Putamen (tissue), 1 donor: ENCODE data around the gene TMEM272.

Experiments used
- DNase-seq: peaks from one replicate; pipeline ENCODE4 v3.0.0-alpha.2; 2016; ENCODE audit warnings: low spot score

The TMEM272 gene, protein sequence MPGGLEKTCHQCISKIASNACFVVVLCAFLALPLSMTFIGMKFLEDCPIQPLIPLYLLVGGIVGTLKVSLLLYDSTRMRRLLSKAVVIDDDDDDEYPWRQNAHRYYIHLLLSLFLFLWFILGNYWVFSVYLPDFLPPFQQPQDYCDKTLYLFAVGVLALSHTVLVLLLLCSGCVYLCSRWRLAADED

DNA sequence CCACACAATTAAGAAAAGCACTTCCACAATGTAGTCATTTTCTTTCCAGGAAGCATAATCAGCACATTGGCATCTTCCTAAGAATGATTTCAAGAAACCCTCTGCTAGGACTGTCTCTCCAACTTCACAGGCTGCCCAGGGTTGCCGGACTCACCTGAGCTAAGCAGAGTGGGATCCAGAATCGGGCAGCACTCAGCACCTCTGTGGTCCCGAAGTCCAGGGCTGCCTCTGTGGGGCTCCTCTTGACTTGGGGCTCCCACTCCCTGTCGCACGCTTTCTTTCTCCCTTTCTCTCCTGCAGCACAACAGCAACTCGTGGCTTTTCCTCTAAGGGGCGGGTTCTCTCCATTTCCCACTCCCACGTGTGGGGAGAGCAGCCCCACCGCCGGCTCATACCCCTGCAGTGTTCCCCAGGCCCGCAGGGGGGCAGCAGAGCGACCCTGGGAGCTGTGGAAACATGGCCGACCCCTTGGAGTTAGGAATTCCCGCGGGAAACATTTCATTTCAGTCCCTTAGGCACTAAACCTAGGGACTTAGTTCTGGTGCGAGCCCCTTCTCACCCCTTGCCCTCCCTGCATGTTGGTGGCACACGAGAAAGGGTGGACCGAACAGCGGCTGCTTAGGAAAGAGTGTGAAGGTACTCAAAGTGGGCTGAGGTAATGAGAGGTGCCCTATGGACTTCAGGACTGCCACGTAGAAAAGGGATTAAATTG is at the start of gene TMEM272:
Gene TMEM272, minus strand, starts transcription at position 316 of the 712 bp plus-strand sequence. CDS start 6,647 bp downstream, outside the sequence.
- DNase-seq = peak; percentile 77

- DNase-seq = no peak
Measured at GRCh38 chr13:51894239-51894638, 49.3 kb upstream of the TMEM272 start.

GRCh38 chr13:51892657-51893056 is 47.7 kb upstream of the TMEM272 start:
- no peak for DNase-seq

GRCh38 chr13:51887468-51887867 is 42.5 kb upstream of the TMEM272 start:
- DNase-seq = no peak

DNA sequence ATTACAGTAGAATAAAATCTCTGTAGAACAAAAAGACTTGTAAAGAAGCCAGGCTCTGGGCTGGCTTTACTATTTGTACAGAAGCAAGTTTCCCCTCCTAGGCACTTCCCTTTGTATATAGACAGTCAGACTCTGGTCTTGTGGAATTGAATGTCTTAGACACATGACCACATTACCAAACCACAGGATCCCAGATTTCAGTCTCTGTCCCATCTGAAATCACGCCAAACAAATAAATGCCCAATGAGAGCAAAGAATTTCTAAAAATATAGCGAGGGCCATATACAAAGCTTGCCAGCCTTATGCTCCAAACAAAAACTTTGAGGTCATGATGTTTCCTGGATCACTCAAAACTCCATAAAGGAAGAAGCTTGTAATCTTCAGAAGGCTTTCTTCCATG is 40.7 kb upstream of the TMEM272 start:
- no peak for DNase-seq

DNA sequence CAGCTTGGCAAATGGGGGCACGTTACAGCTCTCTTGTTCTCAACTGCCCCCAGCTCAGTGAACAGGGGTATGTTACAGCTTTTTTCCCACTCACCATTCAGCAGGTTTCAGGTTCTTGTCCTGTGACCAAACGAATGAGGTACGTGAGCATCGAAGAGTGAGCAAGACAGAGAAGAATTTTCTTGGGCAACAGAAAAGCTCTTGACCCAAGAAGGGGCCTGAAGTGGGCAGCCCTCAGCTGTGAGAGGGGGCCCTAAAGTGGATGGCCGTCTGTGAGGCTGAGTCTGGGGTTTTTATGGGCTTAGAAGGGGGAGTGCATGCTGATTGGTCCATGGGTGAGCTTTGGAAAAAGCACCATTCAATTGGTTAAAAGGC is 38.2 kb upstream of the TMEM272 start:
- DNase-seq = no peak

DNA sequence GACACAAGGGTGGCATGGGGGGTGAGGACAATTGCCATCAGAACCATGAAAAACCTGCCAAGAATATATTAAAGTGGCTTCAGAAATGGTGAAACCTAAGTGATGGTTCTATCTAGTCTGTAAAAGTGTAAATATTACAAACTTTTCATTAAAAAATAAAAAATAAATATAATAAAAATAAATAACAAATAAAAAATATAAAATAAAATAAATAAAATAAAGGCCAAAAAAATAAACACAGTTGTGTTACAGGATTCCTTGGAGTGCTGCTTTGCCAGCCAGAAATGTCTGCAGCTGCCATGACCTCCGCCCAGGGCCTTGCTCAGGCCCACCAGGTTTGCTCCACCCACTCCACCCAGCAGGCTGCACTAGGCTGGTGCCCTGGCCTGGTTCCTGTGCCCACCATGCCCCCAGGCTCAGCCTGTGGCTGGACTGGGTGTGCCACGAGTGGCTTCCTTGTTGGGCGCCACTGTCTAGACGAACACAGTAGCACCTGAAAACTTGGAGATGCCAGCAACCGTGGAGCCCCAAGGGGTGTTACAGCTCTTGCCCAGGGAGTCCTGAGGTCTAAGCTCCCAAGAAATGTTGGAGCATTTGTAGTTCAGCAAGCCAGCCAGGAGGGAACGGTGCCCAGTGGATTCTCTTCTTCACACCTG is 37.7 kb upstream of the TMEM272 start:
- DNase-seq = no peak

DNA sequence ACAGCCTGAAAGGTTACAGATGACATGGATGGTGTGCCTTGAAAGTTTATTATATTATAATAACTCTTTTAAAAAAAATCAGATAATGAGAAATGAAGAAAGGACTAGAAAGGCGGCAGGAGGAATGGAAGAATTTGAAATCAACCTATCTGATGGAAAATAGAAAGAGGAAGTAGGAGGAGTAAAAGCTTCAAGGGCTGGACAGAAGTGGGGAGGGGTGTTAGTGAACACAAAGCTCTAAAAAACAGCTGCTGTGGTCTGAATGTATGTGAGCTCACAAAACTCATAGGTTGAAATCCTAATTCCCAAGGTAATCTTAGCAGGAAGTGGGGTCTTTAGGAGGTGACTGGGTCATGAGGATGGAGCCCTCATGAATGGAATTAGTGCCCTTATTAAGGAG is 36.3 kb upstream of the TMEM272 start:
- no peak for DNase-seq

DNA sequence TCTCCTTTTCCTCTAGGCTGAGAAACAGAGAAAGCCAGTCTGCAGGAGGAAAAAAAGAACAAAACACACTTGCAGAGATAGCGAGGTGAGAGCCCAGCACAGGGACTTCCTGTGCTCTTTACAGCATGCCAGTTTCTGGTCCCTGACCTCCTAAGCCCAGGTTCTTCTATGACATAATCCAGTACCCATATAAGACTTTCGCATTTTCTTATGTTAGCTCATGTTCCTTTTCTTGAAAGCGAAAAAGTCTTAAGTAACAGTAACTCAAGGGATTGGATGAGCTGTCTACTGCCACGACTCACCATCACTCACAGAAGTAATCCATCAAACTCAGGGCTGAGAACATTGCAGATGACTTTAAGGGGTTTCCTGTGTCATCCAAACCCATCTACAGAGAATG is 34.2 kb upstream of the TMEM272 start:
- DNase-seq = no peak

DNA sequence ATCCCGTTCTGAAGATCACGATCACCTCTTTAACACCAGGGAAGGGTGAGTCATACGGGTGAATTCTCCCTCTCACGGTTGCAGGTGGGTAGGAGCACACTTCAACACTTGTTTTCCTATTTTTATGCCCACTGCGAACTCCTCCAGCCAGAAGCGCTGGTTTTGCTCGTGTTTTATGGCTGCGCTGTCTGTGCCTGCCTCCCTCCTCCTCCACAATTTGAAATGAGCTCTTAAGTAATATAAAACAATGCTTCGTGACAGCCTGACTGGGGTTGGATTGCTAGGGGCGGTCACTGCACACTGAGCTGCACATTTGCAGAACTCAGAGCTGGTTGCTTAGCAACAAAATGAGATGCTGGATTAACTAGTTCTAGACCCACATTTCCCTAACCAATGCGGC is 29.7 kb upstream of the TMEM272 start:
- DNase-seq = peak; percentile 72

DNA sequence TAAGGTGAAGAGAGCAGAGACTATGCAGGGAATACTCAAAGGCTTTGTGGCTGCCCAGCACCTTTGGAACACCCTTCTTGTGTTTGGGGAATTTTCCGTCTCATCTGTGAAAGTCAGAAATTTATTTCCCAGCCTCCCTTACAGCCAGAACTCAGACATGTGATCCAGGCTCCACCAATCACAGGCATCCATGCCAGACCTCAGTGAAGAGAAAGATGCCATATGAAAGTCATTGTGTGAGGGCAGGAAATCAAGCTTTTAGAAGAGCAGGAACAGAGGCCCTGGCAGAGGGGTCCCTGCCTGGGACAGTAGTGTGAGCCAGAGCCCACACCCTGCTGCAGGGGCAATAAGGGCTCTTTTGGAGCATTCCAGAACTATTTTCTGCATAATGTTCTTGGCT is 28.9 kb upstream of the TMEM272 start:
- DNase-seq = no peak

DNA sequence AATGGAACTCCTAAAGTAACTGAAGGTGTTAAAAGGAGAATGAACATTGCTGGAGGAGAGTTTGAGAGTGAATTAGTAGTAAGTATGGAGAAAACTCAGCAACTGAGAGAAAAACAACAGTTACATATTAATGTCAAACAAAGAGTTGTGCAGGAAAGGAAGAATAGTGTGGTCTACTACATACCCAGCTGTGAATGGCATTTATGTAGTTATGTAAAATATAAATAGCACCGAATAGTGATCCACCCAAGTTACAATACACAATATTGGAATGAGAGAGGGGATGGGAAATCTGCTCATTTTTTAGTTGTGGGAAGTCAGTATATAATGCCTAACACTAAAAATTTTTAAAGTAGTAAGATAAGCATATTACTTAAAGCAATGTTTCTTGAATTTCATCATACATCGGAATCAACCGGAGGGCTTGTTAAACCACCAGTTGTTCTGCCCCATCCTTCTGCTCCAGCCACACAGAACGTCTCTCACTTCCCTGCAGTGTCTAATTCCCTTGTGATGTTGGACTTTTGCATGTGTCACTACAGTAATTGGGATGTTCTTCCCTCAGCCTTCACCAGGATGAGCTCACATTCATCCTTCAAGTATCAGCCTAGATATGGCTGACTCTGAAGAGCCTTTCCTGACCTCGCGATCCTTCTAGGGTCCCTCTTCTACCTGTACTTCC is 28.3 kb upstream of the TMEM272 start:
- DNase-seq = no peak

DNA sequence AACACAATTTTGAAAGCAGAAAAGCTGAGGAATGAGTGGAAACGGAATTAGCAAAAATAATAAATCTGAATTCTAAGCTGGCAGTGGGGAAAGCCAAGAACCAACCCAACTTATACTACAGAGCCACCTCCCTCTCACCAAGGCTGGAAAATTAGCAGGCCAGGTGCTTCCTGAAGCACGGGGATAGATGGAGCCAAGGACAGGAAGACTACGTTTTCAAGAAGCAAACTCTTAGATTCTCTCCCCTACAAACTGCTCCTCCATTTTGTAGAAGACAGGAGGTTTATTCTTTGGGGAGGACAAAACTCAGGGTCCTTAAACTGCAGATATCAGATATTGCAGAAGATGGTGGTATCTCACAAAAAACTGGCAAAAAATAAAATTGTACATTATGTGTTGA is 25.6 kb upstream of the TMEM272 start:
- no peak for DNase-seq

DNA sequence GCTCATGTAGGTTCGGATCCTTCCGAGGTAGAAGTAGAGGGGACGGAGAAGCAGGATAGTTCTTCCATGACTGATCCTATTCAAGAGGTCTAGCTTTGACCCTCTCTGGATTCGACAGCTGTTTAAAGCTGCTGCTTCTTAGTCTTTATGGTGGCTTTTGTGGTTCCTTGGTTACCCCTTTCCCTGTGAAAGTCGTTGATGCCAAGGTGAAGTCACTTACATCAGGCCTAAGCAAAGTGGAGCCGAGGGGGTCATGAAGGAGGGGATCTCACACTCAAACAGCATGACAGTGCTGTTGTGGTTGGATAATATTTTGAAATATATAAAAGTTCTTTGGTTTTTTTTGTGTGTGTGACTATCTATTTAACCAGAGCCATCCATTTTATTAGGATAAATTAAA is 24.9 kb upstream of the TMEM272 start:
- no peak for DNase-seq

GRCh38 chr13:51867062-51867461 is 22.1 kb upstream of the TMEM272 start:
- DNase-seq = no peak

- DNase-seq = no peak
Measured at GRCh38 chr13:51865838-51866237, 20.9 kb upstream of the TMEM272 start.

GRCh38 chr13:51862957-51863356 is 18.0 kb upstream of the TMEM272 start:
- DNase-seq = no peak

- DNase-seq = no peak
Measured at GRCh38 chr13:51861723-51862300, 16.8 kb upstream of the TMEM272 start, which contains the start of gene CCDC70. TSS of gene CCDC70 (plus strand) at chr13:51861969. CDS start at chr13:51865412, 3,443 bp downstream.

DNA sequence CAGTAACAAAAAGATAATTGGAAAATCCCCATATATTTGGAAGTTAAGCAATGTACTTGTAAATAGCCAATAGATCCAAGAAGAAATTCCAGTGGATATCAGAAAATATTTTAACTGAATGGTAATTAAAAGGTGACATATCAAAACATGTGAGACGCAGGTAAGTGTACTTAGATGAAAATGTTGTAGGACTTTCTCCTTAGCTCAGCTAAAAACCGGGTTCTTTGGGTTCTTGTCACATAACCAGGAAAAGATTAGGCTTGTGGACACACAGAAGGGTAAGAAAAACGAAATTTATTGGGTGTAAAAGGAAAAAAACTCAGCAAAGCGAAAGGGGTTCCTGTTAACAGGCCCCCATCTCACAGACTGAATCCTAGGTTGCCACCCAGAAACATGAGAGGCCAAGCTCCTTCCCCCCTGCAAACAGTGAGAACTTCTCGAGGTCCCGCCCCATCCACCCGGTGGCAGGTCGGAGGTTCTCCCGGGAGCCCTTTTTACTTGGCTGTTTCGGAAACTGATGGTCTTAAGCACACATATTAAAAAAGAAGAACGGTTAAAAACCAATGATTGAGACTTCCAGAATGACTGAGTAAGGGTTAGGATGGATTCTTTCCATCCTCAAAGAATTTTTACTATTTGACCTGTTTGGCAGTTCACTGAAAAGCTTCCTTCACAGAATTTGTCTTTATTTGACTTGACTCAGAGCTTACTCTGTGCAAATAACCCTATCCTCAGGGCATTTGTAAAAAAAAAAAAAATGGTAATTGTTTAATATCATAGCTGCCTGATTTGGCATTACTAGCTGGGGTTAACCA is 13.7 kb upstream of the TMEM272 start:
- DNase-seq = no peak

GRCh38 chr13:51856998-51857397 is 12.0 kb upstream of the TMEM272 start:
- DNase-seq = no peak

DNA sequence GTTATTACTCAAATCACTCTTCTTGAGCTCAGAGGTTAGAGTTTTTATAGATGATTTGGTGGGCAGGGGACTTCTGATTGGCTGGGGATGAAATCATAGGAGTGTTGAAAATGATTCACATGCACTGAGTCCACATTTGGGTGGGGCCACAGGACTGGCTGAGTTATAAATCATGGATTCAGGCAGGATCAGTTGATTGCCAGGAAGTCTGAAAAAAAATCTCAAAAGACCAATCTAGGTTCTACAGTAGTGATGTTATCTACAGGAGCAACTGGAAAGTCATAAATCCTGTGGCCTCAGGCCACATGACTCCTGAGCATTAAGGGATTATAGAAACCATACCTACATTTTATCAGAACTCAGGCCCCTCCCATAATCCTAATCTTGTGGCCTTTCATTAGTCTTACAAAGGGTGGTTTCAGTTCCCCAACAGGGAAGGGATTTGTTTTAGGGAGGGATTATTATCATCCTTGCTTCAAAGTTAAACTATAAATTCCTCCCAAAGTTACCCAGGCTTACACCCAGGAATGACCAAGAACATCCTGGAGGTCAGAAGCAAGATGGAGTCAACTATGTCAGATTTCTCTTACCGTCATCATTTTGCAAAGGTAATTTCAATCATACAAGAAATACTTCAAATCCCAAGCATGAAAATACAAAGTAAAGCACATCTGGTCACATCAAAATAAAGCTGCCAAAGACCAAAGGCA is 11.2 kb upstream of the TMEM272 start:
- DNase-seq = no peak
